K562 (cell line): ENCODE results near the gene SUSD5. TPM values are rescaled to one million over a fixed set of nuclear protein-coding genes. Genes with fewer than 3 reads are reported as not detected.

Experiments used
- ATAC-seq: fragments of 200-7000 bp; cut with Tn5 transposase; 3 replicates; pipeline ENCODE4 v1.9.1; 2020; ENCODE audit warnings: moderate library complexity
- BruUV-seq: library from RNA; stranded (reverse); fragments of 400-500 nt; replicated peaks from 2 replicates; lab custom pipeline; 2021; lab: Mats Ljungman, UMichigan
- CTCF ChIA-PET: fragments of 300-600 bp; formaldehyde crosslinking; extraction: SDS; loops from one replicate; lab custom pipeline; 2021; ENCODE audit warnings: low intra/inter-chr PET ratio; lab: Yijun Ruan, JAX
- POLR2A ChIA-PET: fragments of 300-600, 350-650 bp; sonication (Branson Sonifier 250); formaldehyde crosslinking; extraction: SDS; loops from one replicate; lab custom pipeline; 2021; ENCODE audit warnings: antibody characterized with exemption, inconsistent platforms; lab: Yijun Ruan, JAX
- DNase-seq, 4 experiments: peaks; one replicate each; pipeline versions ENCODE4 v3.0.0 to v3.0.0-alpha.2; 2011 to 2018; ENCODE audit warnings: low spot score in 3 of 4, mixed read lengths in 3 of 4; ENCODE audit errors: extremely low read depth in 1 of 4
- FAIRE-seq: peaks from 2 replicates; lab custom pipeline; 2011; peaks lifted over from hg19 to GRCh38; lab: Jason Lieb, UNC
- H2AFZ ChIP-seq: 2 replicates; pipeline ENCODE4 v1.6.0; 2011; ENCODE audit warnings: low read depth, low read length, control low read depth, inconsistent platforms
- H3K27ac ChIP-seq: fragments of 200-600 bp; 3 replicates; pipeline ENCODE4 v1.8.0; 2011; ENCODE audit warnings: low read depth, mild to moderate bottlenecking, control low read depth, inconsistent platforms, low read length, moderate library complexity, mixed read lengths; ENCODE audit errors: extremely low read depth
- H3K27me3 ChIP-seq, 2 experiments: fragments of 300-600 bp in 1 of 2; 2 replicates in 1 of 2; 3 replicates in 1 of 2; pipeline versions ENCODE4 v1.6.0 to v1.8.0; 2011; ENCODE audit warnings: inconsistent platforms in 2 of 2, low read length in 2 of 2, mild to moderate bottlenecking in 1 of 2, mixed read lengths in 1 of 2, moderate library complexity in 1 of 2; ENCODE audit not compliant: control insufficient read depth in 2 of 2, insufficient read depth in 2 of 2
- H3K36me3 ChIP-seq: fragments of 300-600 bp; 3 replicates; pipeline ENCODE4 v1.8.0; 2011; ENCODE audit warnings: mild to moderate bottlenecking, low read length, inconsistent platforms; ENCODE audit not compliant: control insufficient read depth, insufficient read depth
- H3K4me1 ChIP-seq, 2 experiments: fragments of 200-600 bp in 1 of 2; replicated peaks in 1 of 2; 2 replicates in 1 of 2; 3 replicates in 1 of 2; pipeline versions ENCODE4 v1.5.1 to v1.8.0; 2011; ENCODE audit warnings: inconsistent platforms in 2 of 2, low read length in 2 of 2, mild to moderate bottlenecking in 1 of 2, mixed read lengths in 1 of 2, moderate library complexity in 1 of 2; ENCODE audit not compliant: control insufficient read depth in 2 of 2, insufficient read depth in 2 of 2
- H3K4me2 ChIP-seq: 2 replicates; pipeline ENCODE4 v1.6.1; 2011; ENCODE audit warnings: low read length, control low read depth, inconsistent platforms, mixed read lengths; ENCODE audit not compliant: insufficient read depth
- H3K4me3 ChIP-seq: fragments of 200-600 bp; sonication (generic), shearing (Covaris generic); 2 replicates; pipeline ENCODE4 v1.5.1; 2016; ENCODE audit warnings: control low read depth, inconsistent platforms
- H3K79me2 ChIP-seq: fragments of 200-600 bp; 3 replicates; pipeline ENCODE4 v1.8.0; 2011; ENCODE audit warnings: low read length, inconsistent platforms; ENCODE audit not compliant: control insufficient read depth, insufficient read depth
- H3K9ac ChIP-seq, 2 experiments: 2 replicates each; pipeline versions ENCODE4 v1.6.0 to v1.6.1; 2011; ENCODE audit warnings: low read depth in 2 of 2, low read length in 2 of 2, control low read depth in 1 of 2, inconsistent platforms in 1 of 2, mild to moderate bottlenecking in 1 of 2, mixed read lengths in 1 of 2; ENCODE audit not compliant: insufficient read depth in 1 of 2
- H3K9me1 ChIP-seq: one replicate; pipeline ENCODE4 v1.6.0; 2011; ENCODE audit warnings: inconsistent platforms, mild to moderate bottlenecking, low read length, moderate library complexity; ENCODE audit not compliant: control insufficient read depth, insufficient read depth
- H3K9me3 ChIP-seq: replicated peaks from 2 replicates; pipeline ENCODE4 v1.5.1; 2011; ENCODE audit warnings: low read depth, low read length, inconsistent platforms; ENCODE audit not compliant: control insufficient read depth, insufficient read depth
- H4K20me1 ChIP-seq: replicated peaks from 2 replicates; pipeline ENCODE4 v1.6.1; 2011; ENCODE audit warnings: low read length, inconsistent platforms, mixed read lengths; ENCODE audit not compliant: control insufficient read depth, insufficient read depth
- FOXO4 ChIP-seq: fragments of 450-650 bp; formaldehyde crosslinking; IDR thresholded peaks from 2 replicates; pipeline ENCODE4 v1.4.0; 2020; ENCODE audit warnings: mild to moderate bottlenecking, moderate library complexity
- GATA2 ChIP-seq: sonication (generic); formaldehyde crosslinking; IDR thresholded peaks from 2 replicates; pipeline ENCODE4 v1.4.0; 2020; ENCODE audit warnings: mild to moderate bottlenecking, missing genetic modification reagents
- L3MBTL2 ChIP-seq: fragments of 450-650 bp; IDR thresholded peaks from 2 replicates; pipeline ENCODE4 v1.6.1; 2016; ENCODE audit warnings: mild to moderate bottlenecking, moderate library complexity
- NR2C1 ChIP-seq, 2 experiments: fragments of 450-650 bp; IDR thresholded peaks; 2 replicates each; pipeline ENCODE4 v1.6.1; 2017; ENCODE audit warnings: mild to moderate bottlenecking in 2 of 2, antibody characterized with exemption in 1 of 2, inconsistent platforms in 1 of 2, missing compliant biosample characterization in 1 of 2, missing genetic modification characterization in 1 of 2
- POLR2G ChIP-seq: fragments of 200-400 bp; formaldehyde crosslinking; IDR thresholded peaks from 2 replicates; pipeline ENCODE4 v1.6.1; 2017; ENCODE audit warnings: low read depth, mild to moderate bottlenecking, antibody characterized with exemption, low read length, moderate library complexity
- SETDB1 ChIP-seq: IDR thresholded peaks from one replicate; pipeline ENCODE4 v1.6.1; 2012; ENCODE audit warnings: low read length, control low read depth, inconsistent platforms
- WHSC1 ChIP-seq: IDR thresholded peaks from one replicate; pipeline ENCODE4 v1.6.1; 2012; ENCODE audit warnings: low read length, control low read depth, inconsistent platforms
- ZNF398 ChIP-seq: fragments of 250-450 bp; sonication (Bioruptor Pico); IDR thresholded peaks from 2 replicates; pipeline ENCODE4 v1.8.0; 2021; ENCODE audit warnings: moderate library complexity, mild to moderate bottlenecking, inconsistent platforms
- WGBS: fragments of 100-300 bp; shearing (Covaris generic); methylation state at CpG from one replicate; pipeline ENCODE4 v1.1.6; 2016; ENCODE audit warnings: low coverage, mixed read lengths; ENCODE audit not compliant: insufficient coverage; ENCODE audit errors: missing lambda C conversion rate; 5-methylcytosine and 5-hydroxymethylcytosine counted together
- in situ Hi-C: fragments of 300-500 bp; cut with MboI; formaldehyde crosslinking; loops from 4 replicates; pipeline ENCODE4 v1.15.0; 2018; ENCODE audit warnings: inconsistent platforms, mixed read lengths
- intact Hi-C: fragments of 100-400 bp; cut with micrococcal nuclease; formaldehyde crosslinking; loops from 2 replicates; pipeline ENCODE4 v1.14.2; 2022
- polyA plus RNA-seq, 8 experiments: library from polyadenylated mRNA; depleted of rRNA in 4 of 8; stranded (reverse) in 5 of 8; unstranded in 3 of 8; fragments of >200 nt; fragmentation: Nextera tagmentation in 2 of 8; fragmentation: Illumina TruSeq in 1 of 8; extraction: Ambion mirVana in 2 of 8; extraction: Trizol in 1 of 8; gene quantifications; 2 replicates each; pipeline versions ENCODE4 v1.2.1 to v1.2.3, GENCODE V29; 2011 to 2014; ENCODE audit warnings: inconsistent platforms in 1 of 8, missing spikeins in 1 of 8
- total RNA-seq, 7 experiments: library from RNA; depleted of rRNA in 6 of 7; stranded (reverse); fragments of >200 nt in 6 of 7; fragmentation: Illumina TruSeq in 2 of 7; extraction: Trizol in 2 of 7; gene quantifications; 2 replicates each; pipeline versions ENCODE4 v1.2.1 to v1.2.3, GENCODE V29; 2011 to 2021; ENCODE audit warnings: low replicate concordance in 1 of 7

The SUSD5 gene
- total and polyA plus RNA-seq, 9 of the 15 experiments (the other 6 are each of a cell fraction or from before 2014, with no cell fraction given): not detected

- intact Hi-C loops: no loop called here
Measured at GRCh38 chr3:33124638-33125037, 94.0 kb downstream of the SUSD5 start.

More at GRCh38 chr3:33124638-33125037, 94.0 kb downstream of the SUSD5 start:
- no peaks in the 10 kb centered on the region for H3K9me3 ChIP-seq
- WGBS: 88% methylated on average over 1 of the region's 1 CpG
- ChIA-PET CTCF (no interaction called here), POLR2A (interaction anchor here (0.5 to 0.6 kb wide), 2 partner anchors 124 to 178 kb away, joined by 3 read pairs; no protein-coding TSS in a partner anchor)
- FAIRE-seq (no peak), DNase-seq (no peak), ATAC-seq (no peak)
- H3K36me3 ChIP-seq: peaks cover 58% of the 10 kb centered on the region
- no peak for TF ChIP-seq FOXO4
- TF ChIP-seq SETDB1: no peak
- TF ChIP-seq WHSC1: no peak
- TF ChIP-seq ZNF398 (CRISPR knock-in tag): no peak
- TF ChIP-seq NR2C1 (IDR thresholded peaks at IDR 0.05): no peak
- no peak for TF ChIP-seq NR2C1 (tag; IDR thresholded peaks at IDR 0.05)
- TF ChIP-seq POLR2G: no peak
- no peak for TF ChIP-seq GATA2 (CRISPR knock-in tag)
- no peak for TF ChIP-seq L3MBTL2
- H4K20me1 ChIP-seq: no peaks in the 10 kb centered on the region
- no peaks in the 10 kb centered on the region for H3K9me1 ChIP-seq
- in situ Hi-C loops: no loop called here
- H2AFZ ChIP-seq: no peak overlapping the region
- H3K4me2 ChIP-seq: no peak overlapping the region
- no peak overlapping the region for H3K4me3 ChIP-seq
- H3K9ac ChIP-seq: no peak overlapping the region
- no peak overlapping the region for H3K27ac ChIP-seq
- H3K79me2 ChIP-seq: no peaks in the 10 kb centered on the region
- BruUV-seq: no TSS peak
- H3K4me1 ChIP-seq: no peaks in the 10 kb centered on the region; a peak in 1 of 5 replicates
- no peaks in the 10 kb centered on the region for H3K27me3 ChIP-seq
